IMR-90 (cell line): ENCODE results near the gene C10orf71. TPM values are rescaled to one million over a fixed set of nuclear protein-coding genes. Genes with fewer than 3 reads are reported as not detected.

Experiments used
- ATAC-seq: fragments of 200-7000 bp; cut with Tn5 transposase; 2 replicates; pipeline ENCODE4 v1.9.1; 2020; ENCODE audit warnings: low read depth, mild to moderate bottlenecking, moderate library complexity
- BruUV-seq: library from RNA; stranded (reverse); fragments of 400-500 nt; replicated peaks from 2 replicates; lab custom pipeline; 2021; lab: Mats Ljungman, UMichigan
- CTCF ChIA-PET: fragments of 300-600 bp; formaldehyde crosslinking; extraction: SDS; loops from one replicate; lab custom pipeline; 2021; ENCODE audit warnings: antibody characterized with exemption; lab: Yijun Ruan, JAX
- POLR2A ChIA-PET: fragments of 300-600 bp; sonication (Branson Sonifier 250); formaldehyde crosslinking; loops from one replicate; lab custom pipeline; 2022; ENCODE audit warnings: antibody characterized with exemption; ENCODE audit not compliant: unreplicated experiment; lab: Charles Lee
- DNase-seq: peaks from one replicate; pipeline ENCODE4 v3.0.0; 2013
- H2AFZ ChIP-seq: replicated peaks from 2 replicates; pipeline ENCODE3; 2013; ENCODE audit warnings: low read length, mild to moderate bottlenecking; ENCODE audit not compliant: poor library complexity
- H2AK5ac ChIP-seq: 2 replicates; pipeline ENCODE4 v1.6.1; 2013; ENCODE audit warnings: low read depth, low read length, inconsistent platforms
- H2AK9ac ChIP-seq: replicated peaks from 2 replicates; pipeline ENCODE3; 2013; ENCODE audit warnings: mild to moderate bottlenecking, low read depth, low read length, moderate library complexity; ENCODE audit not compliant: poor library complexity
- H2BK120ac ChIP-seq: 2 replicates; pipeline ENCODE4 v1.6.1; 2013; ENCODE audit warnings: low read depth, low read length, inconsistent platforms
- H2BK15ac ChIP-seq: 3 replicates; pipeline ENCODE4 v1.6.1; 2013; ENCODE audit warnings: low read depth, low read length, inconsistent platforms
- H2BK20ac ChIP-seq: 2 replicates; pipeline ENCODE4 v1.6.1; 2013; ENCODE audit warnings: low read depth, mild to moderate bottlenecking, inconsistent platforms, low read length, moderate library complexity
- H2BK5ac ChIP-seq: 2 replicates; pipeline ENCODE4 v1.6.1; 2013; ENCODE audit warnings: mild to moderate bottlenecking, low read depth, low read length, inconsistent platforms; ENCODE audit not compliant: poor library complexity, severe bottlenecking
- H3K14ac ChIP-seq: replicated peaks from 2 replicates; pipeline ENCODE4 v1.6.1; 2013; ENCODE audit warnings: low read depth, low read length, inconsistent platforms
- H3K18ac ChIP-seq: 2 replicates; pipeline ENCODE4 v1.6.1; 2013; ENCODE audit warnings: low read depth, low read length, control low read depth
- H3K23ac ChIP-seq: 2 replicates; pipeline ENCODE4 v1.6.1; 2013; ENCODE audit warnings: low read depth, low read length, inconsistent platforms
- H3K27ac ChIP-seq: 2 replicates; pipeline ENCODE4 v1.5.1; 2013; ENCODE audit warnings: mild to moderate bottlenecking, control low read depth, low read length; ENCODE audit not compliant: insufficient read depth
- H3K27me3 ChIP-seq: 2 replicates; pipeline ENCODE4 v1.6.1; 2013; ENCODE audit warnings: low read length; ENCODE audit not compliant: control insufficient read depth, insufficient read depth
- H3K36me3 ChIP-seq: 2 replicates; pipeline ENCODE4 v1.6.1; 2013; ENCODE audit warnings: low read length, mixed read lengths; ENCODE audit not compliant: control insufficient read depth, insufficient read depth
- H3K4ac ChIP-seq: 2 replicates; pipeline ENCODE4 v1.6.1; 2013; ENCODE audit warnings: low read depth, low read length, inconsistent platforms
- H3K4me1 ChIP-seq: 2 replicates; pipeline ENCODE4 v1.6.1; 2013; ENCODE audit warnings: low read length, mixed read lengths; ENCODE audit not compliant: control insufficient read depth, insufficient read depth
- H3K4me2 ChIP-seq: 2 replicates; pipeline ENCODE4 v1.6.1; 2013; ENCODE audit warnings: low read depth, mild to moderate bottlenecking, control low read depth, low read length, moderate library complexity
- H3K4me3 ChIP-seq: 2 replicates; pipeline ENCODE4 v1.5.1; 2013; ENCODE audit warnings: low read depth, mild to moderate bottlenecking, control low read depth, low read length, moderate library complexity; ENCODE audit not compliant: insufficient read depth
- H3K56ac ChIP-seq: 2 replicates; pipeline ENCODE4 v1.6.1; 2013; ENCODE audit warnings: low read length, inconsistent platforms; ENCODE audit not compliant: insufficient read depth; ENCODE audit errors: extremely low read depth
- H3K79me1 ChIP-seq, 2 experiments: 2 replicates each; pipeline ENCODE4 v1.6.1; 2013; ENCODE audit warnings: low read length in 2 of 2, inconsistent platforms in 1 of 2, low read depth in 1 of 2
- H3K9ac ChIP-seq: 2 replicates; pipeline ENCODE4 v1.6.1; 2013; ENCODE audit warnings: low read depth, low read length, control low read depth
- H3K9me1 ChIP-seq: 2 replicates; pipeline ENCODE4 v1.6.1; 2013; ENCODE audit warnings: low read length, inconsistent platforms; ENCODE audit not compliant: insufficient read depth
- H3K9me3 ChIP-seq: 2 replicates; pipeline ENCODE4 v1.6.1; 2013; ENCODE audit warnings: low read length; ENCODE audit not compliant: control insufficient read depth, insufficient read depth
- H4K20me1 ChIP-seq: 2 replicates; pipeline ENCODE4 v1.6.1; 2013; ENCODE audit warnings: low read length, inconsistent platforms; ENCODE audit not compliant: insufficient read depth
- H4K5ac ChIP-seq: 2 replicates; pipeline ENCODE4 v1.6.1; 2013; ENCODE audit warnings: mild to moderate bottlenecking, low read depth, low read length, control low read depth
- H4K8ac ChIP-seq, 2 experiments: 2 replicates each; pipeline ENCODE4 v1.6.1; 2013; ENCODE audit warnings: low read depth in 2 of 2, low read length in 2 of 2, control low read depth in 1 of 2, inconsistent platforms in 1 of 2
- H4K91ac ChIP-seq: 2 replicates; pipeline ENCODE4 v1.6.1; 2013; ENCODE audit warnings: low read depth, low read length, inconsistent platforms; ENCODE audit not compliant: insufficient read depth
- BHLHE40 ChIP-seq: fragments of 150-350 bp; IDR thresholded peaks from 2 replicates; pipeline ENCODE4 v1.6.1; 2016; ENCODE audit warnings: mild to moderate bottlenecking, low read depth, low read length
- CEBPB ChIP-seq: IDR thresholded peaks from 2 replicates; pipeline ENCODE4 v1.6.1; 2012; ENCODE audit warnings: low read depth, low read length, improper control_type of control experiment
- CHD1 ChIP-seq: IDR thresholded peaks from 2 replicates; pipeline ENCODE4 v1.6.1; 2012; ENCODE audit warnings: low read depth, low read length, improper control_type of control experiment
- CTCF ChIP-seq: conservative IDR thresholded peaks from 2 replicates; pipeline ENCODE4 v1.5.1; 2012; ENCODE audit warnings: mild to moderate bottlenecking, low read depth, low read length, improper control_type of control experiment
- FOS ChIP-seq: fragments of 150-350 bp; IDR thresholded peaks from 2 replicates; pipeline ENCODE4 v1.6.1; 2016; ENCODE audit warnings: low read depth, low read length
- MAFK ChIP-seq: IDR thresholded peaks from 2 replicates; pipeline ENCODE4 v1.6.1; 2012; ENCODE audit warnings: low read depth, low read length, improper control_type of control experiment
- MAZ ChIP-seq: IDR thresholded peaks from 2 replicates; pipeline ENCODE4 v1.6.1; 2012; ENCODE audit warnings: low read depth, mild to moderate bottlenecking, low read length, improper control_type of control experiment, moderate library complexity, borderline replicate concordance
- MXI1 ChIP-seq: IDR thresholded peaks from 2 replicates; pipeline ENCODE4 v1.6.1; 2012; ENCODE audit warnings: low read depth, mild to moderate bottlenecking, low read length, moderate library complexity, borderline replicate concordance
- NFE2L2 ChIP-seq: fragments of 150-350 bp; IDR thresholded peaks from 2 replicates; pipeline ENCODE4 v1.6.1; 2016; ENCODE audit warnings: low read depth, mild to moderate bottlenecking, low read length
- POLR2A ChIP-seq: IDR thresholded peaks from 2 replicates; pipeline ENCODE4 v1.6.1; 2012; ENCODE audit warnings: mild to moderate bottlenecking, low read depth, low read length
- RAD21 ChIP-seq: IDR thresholded peaks from 2 replicates; pipeline ENCODE4 v1.6.1; 2012; ENCODE audit warnings: low read length, improper control_type of control experiment
- RFX5 ChIP-seq: IDR thresholded peaks from 2 replicates; pipeline ENCODE4 v1.8.0; 2012; ENCODE audit warnings: low read depth, mild to moderate bottlenecking, low read length, moderate library complexity
- SMC3 ChIP-seq: fragments of 150-350 bp; IDR thresholded peaks from 2 replicates; pipeline ENCODE4 v1.6.1; 2016; ENCODE audit warnings: low read depth, mild to moderate bottlenecking, antibody characterized with exemption, low read length, moderate library complexity
- USF2 ChIP-seq: fragments of 150-350 bp; IDR thresholded peaks from 2 replicates; pipeline ENCODE4 v1.6.1; 2017; ENCODE audit warnings: mild to moderate bottlenecking, antibody characterized with exemption, low read length, low read depth
- WGBS, 2 experiments: methylation state at CpG; one replicate each; pipeline versions ENCODE4 v1.1.5 to v1.1.7; 2013; ENCODE audit warnings: missing lambda C conversion rate in 2 of 2; ENCODE audit not compliant: insufficient read length in 1 of 2; ENCODE audit errors: extremely low coverage in 2 of 2; 5-methylcytosine and 5-hydroxymethylcytosine counted together
- dilution Hi-C: fragments of 300-500 bp; cut with HindIII; formaldehyde crosslinking; loops from one replicate; pipeline ENCODE4 v1.14.3; 2018; ENCODE audit warnings: low sequenced_read_pairs; ENCODE audit not compliant: unreplicated experiment
- in situ Hi-C: fragments of 300-500 bp; cut with MboI; formaldehyde crosslinking; loops from 3 replicates; pipeline ENCODE4 v1.14.3; 2019; ENCODE audit warnings: low sequenced_read_pairs, inconsistent platforms, mixed read lengths
- intact Hi-C: fragments of 100-400 bp; cut with micrococcal nuclease; formaldehyde crosslinking; loops from 2 replicates; pipeline ENCODE4 v1.10.0; 2022
- polyA plus RNA-seq, 3 experiments: library from polyadenylated mRNA; depleted of rRNA; stranded (reverse); fragments of >200 nt; gene quantifications; 2 replicates each; pipeline ENCODE4 v1.2.3, GENCODE V29; 2012; ENCODE audit warnings: low replicate concordance in 1 of 3
- total RNA-seq: library from RNA; depleted of rRNA; stranded (reverse); fragments of >200 nt; gene quantifications from 2 replicates; pipeline ENCODE4 v1.2.3, GENCODE V29; 2012

The C10orf71 gene
- total and polyA plus RNA-seq, 2 of the 4 experiments (the other 2 are of a cell fraction): not detected

GRCh38 chr10:49273626-49274025 is 25.3 kb upstream of the C10orf71 start:
- no peak overlapping the region for H4K91ac ChIP-seq
- no peak overlapping the region for H3K56ac ChIP-seq
- BruUV-seq: no TSS peak
- intact Hi-C loops: no loop called here
- H3K27ac ChIP-seq: no peak overlapping the region
- H2BK5ac ChIP-seq: no peak overlapping the region
- TF ChIP-seq NFE2L2 (no peak), RFX5 (no peak), MAZ (no peak), BHLHE40 (no peak), USF2 (no peak), MAFK (no peak), SMC3 (no peak), CHD1 (no peak), POLR2A (no peak), CEBPB (no peak), RAD21 (no peak), MXI1 (no peak), CTCF (no peak), FOS (no peak)
- no peak overlapping the region for H4K5ac ChIP-seq
- WGBS, 2 experiments: 100% methylated on average over 1 of the region's 8 CpGs; no CpG with 5 or more reads in 1 of the 2 experiments
- no peak overlapping the region for H2AK5ac ChIP-seq
- H4K20me1 ChIP-seq: no peaks in the 10 kb centered on the region
- CTCF ChIA-PET: interaction anchor here (0.8 kb wide), 1 partner anchor 18 kb away, joined by 4 read pairs; no protein-coding TSS in a partner anchor
- no peak overlapping the region for H3K14ac ChIP-seq
- H2AFZ ChIP-seq: no peak overlapping the region
- no peak overlapping the region for H2BK15ac ChIP-seq
- H3K18ac ChIP-seq: no peak overlapping the region
- no peak overlapping the region for H3K4me3 ChIP-seq
- in situ Hi-C loops: no loop called here
- dilution Hi-C loops: no loop called here
- H2AK9ac ChIP-seq: no peak overlapping the region
- H3K4me2 ChIP-seq: no peak overlapping the region
- POLR2A ChIA-PET: no interaction called here
- no peak overlapping the region for H3K23ac ChIP-seq
- H2BK20ac ChIP-seq: no peak overlapping the region
- no peaks in the 10 kb centered on the region for H3K9me1 ChIP-seq
- H2BK120ac ChIP-seq: no peak overlapping the region
- H3K9me3 ChIP-seq: no peaks in the 10 kb centered on the region
- H3K79me1 ChIP-seq: no peaks in the 10 kb centered on the region
- DNase-seq (no peak), ATAC-seq (no peak)
- peaks cover 25% of the 10 kb centered on the region for H3K27me3 ChIP-seq
- H3K4ac ChIP-seq: no peak overlapping the region
- no peak overlapping the region for H4K8ac ChIP-seq
- no peaks in the 10 kb centered on the region for H3K36me3 ChIP-seq
- H3K9ac ChIP-seq: no peak overlapping the region
- H3K4me1 ChIP-seq: no peaks in the 10 kb centered on the region
